Liver (tissue), 9 donors: ENCODE data around the gene FYCO1. TPM values are rescaled to one million over a fixed set of nuclear protein-coding genes. Genes with fewer than 3 reads are reported as not detected.

Experiments used
- DNase-seq: peaks from one replicate; pipeline ENCODE4 v3.0.0-alpha.2; 2017; ENCODE audit warnings: low spot score
- H3K27ac ChIP-seq, 2 donors: one replicate each; pipeline ENCODE4 v1.7.0; 2013; ENCODE audit warnings: inconsistent platforms in 2 of 2, low read length in 2 of 2, control low read depth in 1 of 2, low read depth in 1 of 2, mild to moderate bottlenecking in 1 of 2
- H3K27me3 ChIP-seq, 4 donors: one replicate each; pipeline versions ENCODE4 v1.6.1 to v1.7.0; 2013; ENCODE audit warnings: low read length in 3 of 4, inconsistent platforms in 1 of 4, mild to moderate bottlenecking in 1 of 4, moderate library complexity in 1 of 4; ENCODE audit not compliant: control insufficient read depth in 4 of 4, insufficient read depth in 4 of 4
- H3K36me3 ChIP-seq, 4 donors: one replicate each; pipeline versions ENCODE4 v1.6.1 to v1.7.0; 2013; ENCODE audit warnings: low read length in 3 of 4, mild to moderate bottlenecking in 3 of 4, low read depth in 1 of 4, moderate library complexity in 1 of 4; ENCODE audit not compliant: control insufficient read depth in 4 of 4, insufficient read depth in 3 of 4
- H3K4me1 ChIP-seq, 4 donors: one replicate each; pipeline versions ENCODE4 v1.6.1 to v1.7.0; 2013; ENCODE audit warnings: low read length in 3 of 4, mild to moderate bottlenecking in 3 of 4, moderate library complexity in 1 of 4; ENCODE audit not compliant: control insufficient read depth in 4 of 4, insufficient read depth in 4 of 4
- H3K4me3 ChIP-seq, 3 donors: one replicate each; pipeline versions ENCODE4 v1.6.1 to v1.7.0; 2013; ENCODE audit warnings: low read length in 3 of 3, control low read depth in 1 of 3, low read depth in 1 of 3, mild to moderate bottlenecking in 1 of 3
- H3K9ac ChIP-seq, 2 donors: one replicate each; pipeline ENCODE4 v1.7.0; 2013; ENCODE audit warnings: low read length in 2 of 2, mild to moderate bottlenecking in 2 of 2, moderate library complexity in 2 of 2, control low read depth in 1 of 2, low read depth in 1 of 2
- H3K9me3 ChIP-seq, 4 donors: one replicate each; pipeline versions ENCODE4 v1.6.1 to v1.7.0; 2013; ENCODE audit warnings: low read length in 3 of 4; ENCODE audit not compliant: control insufficient read depth in 4 of 4
- CTCF ChIP-seq: fragments of 150-350 bp; IDR thresholded peaks from 2 replicates; pipeline ENCODE4 v1.5.1; 2017; ENCODE audit warnings: improper control_type of control experiment, low read depth, low read length; ENCODE audit not compliant: missing input control
- EGR1 ChIP-seq, 2 donors: IDR thresholded peaks; 2 replicates each; pipeline ENCODE4 v1.6.1; 2016 to 2018; ENCODE audit warnings: antibody characterized with exemption in 2 of 2, low read depth in 2 of 2
- FOXA1 ChIP-seq: IDR thresholded peaks from 2 replicates; pipeline ENCODE4 v1.6.1; 2016; ENCODE audit warnings: antibody characterized with exemption
- FOXA2 ChIP-seq: IDR thresholded peaks from 2 replicates; pipeline ENCODE4 v1.6.1; 2016; ENCODE audit warnings: antibody characterized with exemption
- JUND ChIP-seq, 2 donors: IDR thresholded peaks; 2 replicates each; pipeline ENCODE4 v1.6.1; 2016; ENCODE audit warnings: antibody characterized with exemption in 2 of 2
- MAX ChIP-seq: IDR thresholded peaks from 2 replicates; pipeline ENCODE4 v1.6.1; 2016; ENCODE audit warnings: antibody characterized with exemption
- NR2F2 ChIP-seq: IDR thresholded peaks from 2 replicates; pipeline ENCODE4 v1.6.1; 2016; ENCODE audit warnings: antibody characterized with exemption
- RAD21 ChIP-seq, 2 donors: IDR thresholded peaks; 2 replicates each; pipeline ENCODE4 v1.6.1; 2016; ENCODE audit warnings: antibody characterized with exemption in 2 of 2, mild to moderate bottlenecking in 2 of 2
- RXRA ChIP-seq, 2 donors: IDR thresholded peaks; 2 replicates each; pipeline ENCODE4 v1.6.1; 2017 to 2018; ENCODE audit warnings: antibody characterized with exemption in 2 of 2, mild to moderate bottlenecking in 1 of 2
- SP1 ChIP-seq: IDR thresholded peaks from 2 replicates; pipeline ENCODE4 v1.6.1; 2018; ENCODE audit warnings: antibody characterized with exemption, mild to moderate bottlenecking
- TAF1 ChIP-seq: conservative IDR thresholded peaks from 2 replicates; pipeline ENCODE4 v1.6.1; 2016; ENCODE audit warnings: antibody characterized with exemption, mild to moderate bottlenecking
- YY1 ChIP-seq: IDR thresholded peaks from 2 replicates; pipeline ENCODE4 v1.6.1; 2016; ENCODE audit warnings: antibody characterized with exemption, mild to moderate bottlenecking
- ZBTB33 ChIP-seq: IDR thresholded peaks from 2 replicates; pipeline ENCODE4 v1.6.1; 2016; ENCODE audit warnings: antibody characterized with exemption
- WGBS: extraction: QIAGEN DNeasy Blood & Tissue Kit; methylation state at CpG from one replicate; pipeline ENCODE4 v1.1.7; 2013; 5-methylcytosine and 5-hydroxymethylcytosine counted together
- polyA plus RNA-seq, 2 donors: library from polyadenylated mRNA; stranded (reverse) in 1 of 2; unstranded in 1 of 2; fragments of 200-250 nt in 1 of 2; fragments of >200 nt in 1 of 2; fragmentation: Nextera tagmentation in 1 of 2; extraction: Ambion mirVana in 1 of 2; gene quantifications; one replicate each; pipeline versions ENCODE4 v1.2.1 to v1.2.3, GENCODE V29; 2013 to 2015
- total RNA-seq, 2 donors: library from RNA; depleted of rRNA; stranded (reverse); fragments of >200 nt; gene quantifications; one replicate each; pipeline ENCODE4 v1.2.3, GENCODE V29; 2014
- TF ChIP-seq, protein P1 (sequence below): IDR thresholded peaks from 2 replicates; pipeline ENCODE4 v1.6.1; 2016; ENCODE audit warnings: antibody characterized with exemption
- donor health status: healthy.
- donor health status: healthy.
- donor health status: healthy.
- donor health status: healthy.
- donor health status: healthy.

The FYCO1 gene
- total and polyA plus RNA-seq, 4 donors = 3.0 to 17.1 (median 10.2) TPM

GRCh38 chr3:45959201-45959600 is 36.4 kb downstream of the FYCO1 start:
- WGBS = 90% methylated on average over 7 of the region's 7 CpGs

GRCh38 chr3:45958321-45958791 is 37.3 kb downstream of the FYCO1 start:
- no peak overlapping the region for H3K4me3 ChIP-seq
- WGBS = 95% methylated on average over 6 of the region's 6 CpGs
- H3K36me3 ChIP-seq = peaks cover 18 to 83% (median 73%) of the 10 kb centered on the region in 4 donors

More at GRCh38 chr3:45959201-45959600, 36.4 kb downstream of the FYCO1 start:
- peaks cover 18 to 88% (median 81%) of the 10 kb centered on the region in 4 donors for H3K36me3 ChIP-seq
- no peak overlapping the region for H3K4me3 ChIP-seq
- no peak overlapping the region for H3K27ac ChIP-seq
- no peaks in the 10 kb centered on the region for H3K27me3 ChIP-seq
- DNase-seq = no peak
- no peak overlapping the region for H3K9ac ChIP-seq
- no peaks in the 10 kb centered on the region for H3K4me1 ChIP-seq
- H3K9me3 ChIP-seq = no peaks in the 10 kb centered on the region
- TF ChIP-seq JUND (IDR thresholded peaks at IDR 0.05) = no peak
- no peak for TF ChIP-seq NR2F2
- TF ChIP-seq SP1 = no peak
- no peak for TF ChIP-seq TAF1

More at GRCh38 chr3:45958321-45958791, 37.3 kb downstream of the FYCO1 start:
- H3K4me1 ChIP-seq = peaks cover 0 to 5% (median 2%) of the 10 kb centered on the region in 4 donors
- H3K27me3 ChIP-seq = no peaks in the 10 kb centered on the region
- TF ChIP-seq YY1 (no peak), FOXA2 (no peak), FOXA1 (no peak), MAX (no peak), EGR1 (IDR thresholded peaks at IDR 0.05; ENCODE audit: low read depth in 2 of 2) (no peak), TAF1 (no peak), CTCF (no peak), RXRA (IDR thresholded peaks at IDR 0.05) (no peak), ZBTB33 (no peak), RAD21 (IDR thresholded peaks at IDR 0.05) (no peak)
- TF ChIP-seq, protein P1, sequence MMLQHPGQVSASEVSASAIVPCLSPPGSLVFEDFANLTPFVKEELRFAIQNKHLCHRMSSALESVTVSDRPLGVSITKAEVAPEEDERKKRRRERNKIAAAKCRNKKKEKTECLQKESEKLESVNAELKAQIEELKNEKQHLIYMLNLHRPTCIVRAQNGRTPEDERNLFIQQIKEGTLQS = no peak
- no peaks in the 10 kb centered on the region for H3K9me3 ChIP-seq
- H3K9ac ChIP-seq = no peak overlapping the region
- no peak for DNase-seq
- no peak overlapping the region for H3K27ac ChIP-seq
